ENCODE data around the gene ACBD6.
"Not testable (repeated sequence)": the region's sequence is repeated elsewhere in the genome, so short reads cannot be mapped to it uniquely, and the experiment has no call there.

ACBD6 gene

DNA sequence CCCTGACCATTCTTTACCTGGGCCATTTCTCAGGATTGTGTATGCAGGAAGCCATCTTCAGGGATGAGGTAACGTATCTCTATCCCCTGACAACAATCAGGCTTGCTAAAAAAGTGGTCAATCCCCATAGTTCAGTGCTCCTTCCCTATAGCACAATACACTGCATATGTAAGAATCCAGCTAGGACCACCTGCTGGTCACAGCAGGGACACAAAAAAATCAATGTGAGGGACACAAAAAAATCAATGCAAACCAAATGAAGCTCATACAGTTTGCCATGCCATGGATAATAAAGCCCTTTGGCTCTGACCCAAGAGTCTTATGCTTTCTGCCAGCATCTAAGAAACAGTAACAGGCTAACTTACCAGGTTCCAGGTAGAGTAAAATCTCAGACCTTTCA lies 16.3 kb downstream of the ACBD6 start:
- DNase-seq: no peak

DNA sequence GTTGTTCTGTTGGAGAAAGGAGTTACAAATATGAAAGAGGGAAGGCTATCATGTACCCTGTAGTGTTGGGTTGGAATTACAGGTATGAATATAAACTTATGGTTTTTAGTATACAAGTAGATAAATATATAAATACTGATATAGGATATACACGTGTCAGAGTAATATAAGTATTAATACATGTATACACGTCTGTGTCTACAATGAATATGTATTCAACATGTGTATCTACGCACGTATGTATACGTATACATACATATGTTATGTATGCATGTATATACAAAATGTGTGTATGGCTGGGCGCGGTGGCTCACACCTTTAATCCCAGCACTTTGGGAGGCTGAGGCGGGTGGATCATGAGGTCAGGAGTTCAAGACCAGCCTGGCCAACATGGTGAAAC lies 17.9 kb downstream of the ACBD6 start:
- no peak for DNase-seq

DNA sequence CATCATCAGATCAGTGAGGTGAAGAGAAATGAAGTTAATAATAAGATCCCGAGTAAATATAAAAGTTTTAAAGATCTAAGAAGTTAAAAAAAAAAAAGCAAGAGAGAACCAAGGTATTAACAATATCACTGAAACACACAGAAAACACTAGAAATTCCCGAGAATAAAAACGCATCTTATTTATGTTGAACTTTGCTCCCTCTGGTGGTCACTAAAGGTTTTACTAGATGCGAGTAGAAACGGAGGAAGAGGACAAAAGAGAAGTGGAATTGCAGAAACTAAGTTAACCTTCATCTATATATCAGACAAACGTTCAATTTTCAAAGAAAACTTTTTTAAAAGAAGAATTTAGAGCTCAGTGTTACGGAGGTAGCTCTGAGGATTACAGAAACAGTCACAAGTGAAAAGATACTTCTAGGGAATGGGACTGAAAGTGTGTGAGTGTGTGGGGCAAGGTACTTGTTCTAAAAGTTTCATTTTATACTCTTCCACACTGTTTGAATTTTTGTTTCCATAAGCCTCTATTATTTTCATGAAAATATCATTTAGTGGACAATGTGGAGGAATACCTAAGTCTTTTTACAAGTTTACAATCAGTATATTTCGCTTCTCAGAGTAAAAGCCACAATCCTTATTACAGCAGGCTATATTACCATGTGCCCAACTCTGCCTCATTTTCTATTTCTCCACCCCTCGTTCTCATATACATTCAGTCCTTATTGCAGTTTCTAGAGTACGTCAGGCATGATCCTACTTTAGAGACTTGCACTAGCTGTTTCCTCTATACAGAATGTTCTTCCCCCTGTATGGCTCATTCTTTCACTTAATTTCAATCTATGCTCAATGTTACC lies 19.7 kb downstream of the ACBD6 start:
- peak; percentile 47 for DNase-seq

DNA sequence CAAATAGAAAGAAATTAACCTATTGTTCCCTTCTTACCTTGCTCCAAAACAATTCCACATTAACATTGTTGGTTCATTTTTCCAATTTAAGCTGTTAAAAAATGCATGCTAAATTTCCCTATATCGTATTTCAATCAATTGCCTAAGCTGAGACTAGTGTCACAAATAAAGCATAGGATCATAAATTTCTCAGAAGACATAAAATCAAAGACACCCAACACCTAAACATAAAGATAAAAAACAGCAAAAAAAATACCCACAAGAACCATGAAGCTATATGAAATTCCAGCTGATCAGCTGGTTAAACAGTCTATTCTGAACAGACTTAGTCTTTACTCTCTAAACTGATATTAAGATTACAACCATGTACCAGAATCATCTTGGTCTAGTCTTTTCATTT lies 32.3 kb downstream of the ACBD6 start:
- no peak for DNase-seq

DNA sequence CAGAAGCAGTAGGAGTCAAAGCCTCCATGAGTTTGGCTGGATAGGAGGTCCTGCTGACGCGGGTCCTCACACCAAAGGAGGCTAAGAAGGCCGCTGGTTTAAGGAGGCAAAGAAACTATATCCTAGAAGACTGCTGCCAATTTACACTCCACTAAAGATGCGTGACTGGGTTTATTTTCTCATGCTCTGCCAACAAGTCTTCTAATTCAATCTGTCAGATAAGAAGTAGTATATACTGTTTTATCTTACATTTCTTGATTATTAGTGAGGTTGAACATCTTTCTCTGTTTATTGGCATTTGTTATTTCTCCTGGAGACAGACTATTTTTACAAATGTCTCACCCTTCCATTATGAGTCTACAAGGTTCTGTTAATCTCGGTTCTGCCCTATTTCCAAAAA lies 34.1 kb downstream of the ACBD6 start:
- DNase-seq: no peak

DNA sequence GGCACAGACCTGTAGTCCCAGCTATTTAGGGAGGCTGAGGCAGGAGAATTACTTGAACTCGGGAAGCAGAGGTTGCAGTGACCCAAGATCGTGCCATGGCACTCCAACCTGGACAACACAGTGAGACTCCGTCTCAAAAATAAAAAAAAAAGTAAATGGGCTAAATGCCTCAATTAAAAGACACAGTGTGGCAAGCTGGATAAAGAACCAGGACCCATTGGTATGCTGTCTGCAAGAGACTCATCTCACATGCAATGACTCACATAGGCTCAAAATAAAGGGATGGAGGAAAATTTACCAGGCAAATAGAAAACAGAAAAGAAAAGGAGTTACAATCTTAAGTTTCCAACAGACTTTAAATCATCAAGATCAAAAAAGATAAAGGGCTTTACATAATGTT lies 40.3 kb downstream of the ACBD6 start:
- peak; percentile 7 for DNase-seq

DNA sequence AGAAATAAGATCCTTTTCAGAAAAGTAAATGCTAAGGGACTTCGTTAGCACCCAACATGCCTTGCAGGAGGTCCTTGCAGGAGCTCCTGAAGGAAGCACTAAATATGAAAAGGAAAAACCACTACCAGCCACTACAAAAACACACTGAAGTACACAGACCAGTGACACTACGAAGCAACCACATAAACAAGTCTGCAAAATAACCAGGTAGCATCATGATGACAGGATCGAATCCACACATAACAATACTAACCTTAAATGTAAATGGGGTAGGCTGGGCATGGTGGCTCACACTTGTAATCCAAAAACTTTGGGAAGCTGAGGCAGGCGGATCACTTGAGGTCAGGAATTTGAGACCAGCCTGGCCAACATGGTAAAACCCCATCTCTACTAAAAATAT lies 40.7 kb downstream of the ACBD6 start:
- not testable (repeated sequence) for DNase-seq

DNA sequence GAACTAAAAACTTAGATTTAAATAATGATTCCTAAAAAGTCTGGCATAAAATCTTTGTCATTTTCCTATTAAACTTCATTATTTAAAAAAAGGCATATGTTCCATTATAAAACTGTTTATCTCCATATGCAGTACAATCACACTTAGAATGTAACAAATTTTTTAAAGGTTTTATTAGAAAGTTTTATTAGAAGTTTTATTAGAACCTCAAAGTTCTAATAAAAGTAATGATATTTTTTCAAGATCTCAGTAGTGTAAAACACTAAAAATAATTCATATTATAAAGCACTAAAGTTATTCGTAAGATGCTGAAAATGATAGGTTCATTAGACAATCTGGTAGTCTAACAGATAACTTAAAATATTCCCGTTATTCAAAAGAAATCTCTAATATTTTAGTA lies 43.6 kb downstream of the ACBD6 start:
- no peak for DNase-seq

DNA sequence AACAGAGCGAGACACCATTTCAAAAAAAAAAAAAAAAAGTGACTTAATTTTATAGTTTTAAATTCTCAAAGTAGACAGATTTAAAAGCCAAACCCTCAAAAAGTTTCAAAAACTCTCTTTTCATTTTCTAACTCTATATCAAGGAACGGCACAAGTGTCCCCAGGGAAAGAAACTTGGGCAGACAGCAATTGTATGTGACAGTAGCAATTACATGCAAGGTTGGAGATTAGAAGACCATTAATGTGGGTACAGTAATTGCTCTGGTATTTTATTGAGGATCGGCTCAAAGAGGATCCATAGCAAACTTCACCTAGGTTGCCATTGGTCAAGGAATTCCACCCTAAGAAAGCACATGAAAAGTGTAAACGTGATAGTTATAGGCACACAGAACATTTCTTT lies 46.2 kb downstream of the ACBD6 start:
- no peak for DNase-seq

DNA sequence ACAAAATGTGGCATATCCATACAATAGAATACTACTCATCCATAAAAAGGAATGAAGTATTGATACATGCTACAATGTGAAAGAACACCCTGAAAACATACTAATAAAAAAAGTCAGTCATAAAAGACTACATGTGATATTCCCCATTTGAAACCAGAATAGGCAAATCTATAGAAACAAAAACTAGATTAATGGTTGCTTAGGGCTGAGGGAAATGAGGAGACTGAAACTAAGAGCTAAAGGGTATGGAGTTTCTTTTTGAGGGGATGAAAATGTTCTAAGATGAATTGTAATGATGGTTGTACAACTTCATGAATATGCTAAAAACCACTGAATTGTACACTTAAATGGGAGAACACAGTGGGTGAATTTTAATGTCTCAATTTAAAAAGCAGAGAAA lies 50.9 kb downstream of the ACBD6 start:
- no peak for DNase-seq

DNA sequence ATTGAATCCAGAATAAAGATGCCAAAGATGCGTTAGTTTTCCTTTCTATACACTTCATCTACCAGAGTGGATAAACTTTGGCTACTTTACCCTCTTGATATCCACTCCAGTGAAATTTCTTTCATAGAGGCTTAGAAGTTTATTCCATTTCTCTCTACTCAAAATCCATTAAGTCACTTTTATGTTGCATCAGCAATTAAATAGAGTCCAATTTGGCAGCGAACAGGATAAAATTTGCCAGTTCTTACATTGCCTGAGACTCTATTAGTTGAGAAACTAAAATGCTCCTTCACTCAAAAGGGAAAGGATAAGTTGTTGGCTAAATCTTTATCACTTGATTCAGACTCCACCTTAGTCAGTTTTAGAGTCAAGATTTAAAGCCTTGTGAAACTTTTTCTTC lies 57.9 kb downstream of the ACBD6 start:
- no peak for DNase-seq

DNA sequence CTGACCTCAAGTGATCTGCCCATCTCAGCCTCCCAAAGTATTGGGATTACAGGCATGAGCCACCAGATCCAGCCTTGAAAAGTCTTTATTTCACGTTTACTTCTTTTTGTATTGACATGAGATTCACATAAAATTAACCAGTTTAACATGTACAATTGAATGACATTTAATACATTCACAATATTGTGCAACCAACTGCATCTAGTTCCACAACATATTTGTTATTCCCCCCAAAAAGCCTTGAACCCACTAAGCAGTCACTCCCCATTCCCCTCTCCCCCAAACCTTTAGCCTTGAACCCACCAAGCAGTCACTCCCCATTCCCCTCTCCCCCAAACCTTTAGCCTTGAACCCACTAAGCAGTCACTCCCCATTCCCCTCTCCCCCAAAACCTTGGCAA lies 62.0 kb downstream of the ACBD6 start:
- DNase-seq: no peak

DNA sequence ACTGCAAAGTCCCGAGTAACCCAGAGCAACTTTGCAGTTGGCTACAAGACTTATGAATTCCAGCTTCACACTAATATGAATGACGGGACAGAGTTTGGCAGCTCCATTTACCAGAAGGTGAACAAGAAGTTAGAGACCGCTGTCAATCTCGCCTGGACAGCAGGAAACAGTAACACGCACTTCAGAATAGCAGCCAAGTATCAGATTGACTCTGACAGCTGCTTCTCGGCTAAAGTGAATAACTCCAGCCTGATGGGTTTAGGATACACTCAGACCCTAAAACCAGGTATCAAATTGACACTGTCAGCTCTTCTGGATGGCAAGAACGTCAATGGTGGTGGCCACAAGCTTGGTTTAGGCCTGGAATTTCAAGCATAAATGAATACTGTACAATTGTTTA lies 66.8 kb downstream of the ACBD6 start:
- no peak for DNase-seq

DNA sequence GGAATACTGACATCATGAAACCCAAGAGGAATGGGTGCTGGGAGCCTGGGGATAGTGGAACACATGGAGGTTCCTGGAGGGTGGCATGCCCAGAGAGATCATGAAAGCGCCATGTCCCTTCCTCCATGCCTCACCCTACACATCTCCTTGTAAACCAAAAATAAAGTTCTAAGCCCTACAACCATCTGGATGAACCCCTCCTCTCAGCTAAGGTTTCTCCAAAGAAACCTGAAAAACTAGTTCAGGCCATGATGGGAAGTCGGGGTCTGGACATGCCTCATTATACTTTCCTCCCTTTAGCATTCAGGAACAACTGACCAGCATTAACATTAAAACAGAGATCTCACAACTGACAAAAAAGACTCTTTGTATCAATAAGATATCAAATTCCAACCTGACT lies 68.5 kb downstream of the ACBD6 start:
- no peak for DNase-seq

DNA sequence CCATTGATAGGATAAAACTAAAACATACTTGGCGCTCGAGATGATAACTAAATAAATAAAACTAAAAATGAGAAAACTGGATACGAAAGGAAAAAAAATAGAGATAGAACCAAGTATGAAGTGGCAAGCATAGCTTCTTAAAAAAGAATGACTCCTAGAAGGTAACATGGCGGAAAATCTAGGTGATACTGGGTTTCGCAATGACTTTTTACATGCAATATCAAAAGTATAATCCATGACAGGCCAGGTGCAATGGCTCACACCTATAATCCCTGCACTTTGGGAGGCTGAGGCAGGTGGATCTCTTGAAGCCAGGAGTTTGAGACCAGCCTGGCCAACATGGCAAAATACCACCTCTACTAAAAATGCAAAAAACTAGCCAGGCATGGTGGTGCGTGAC lies 70.7 kb downstream of the ACBD6 start:
- no peak for DNase-seq

DNA sequence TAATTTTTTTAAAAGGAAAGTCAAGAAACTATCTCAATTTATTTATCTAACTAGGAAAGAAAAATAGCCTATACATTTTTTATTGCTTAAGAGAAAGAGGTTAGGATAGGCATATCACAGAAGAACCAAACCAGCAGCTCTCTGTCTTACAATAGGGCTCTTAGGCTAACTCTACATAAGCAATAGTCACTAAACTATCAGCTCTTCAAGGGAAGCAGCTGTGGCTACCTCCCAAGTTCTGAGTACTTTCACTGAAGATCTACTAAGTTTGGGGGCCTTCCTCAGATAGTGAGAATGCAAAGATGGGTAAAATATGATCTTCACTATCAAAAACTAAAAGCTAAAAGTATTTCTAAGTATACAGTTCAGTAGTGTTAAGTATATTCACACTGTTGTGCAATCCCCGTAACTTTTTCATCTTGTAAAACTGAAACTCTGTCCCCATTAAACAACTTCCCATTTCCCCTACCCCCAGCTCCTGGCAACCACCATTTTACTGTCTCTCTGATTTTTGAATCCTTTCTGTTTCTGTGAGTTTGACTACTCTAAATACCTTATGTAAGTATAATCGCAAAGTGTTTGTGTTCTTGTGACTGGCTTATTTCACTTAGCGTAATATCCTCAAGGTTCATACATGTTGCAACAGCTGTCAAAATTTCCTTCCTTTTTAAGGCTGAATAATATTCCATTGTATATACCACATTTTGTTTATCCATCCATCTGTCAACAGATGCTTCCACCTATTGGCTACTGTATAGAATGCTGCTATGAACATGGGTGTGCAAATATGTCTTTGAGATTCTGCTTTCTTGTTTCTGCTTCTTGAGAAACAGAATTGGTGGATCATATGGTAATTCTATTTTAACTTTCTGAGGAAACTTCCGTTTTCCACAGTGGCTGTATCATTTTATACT lies 73.3 kb downstream of the ACBD6 start:
- no peak for DNase-seq

DNA sequence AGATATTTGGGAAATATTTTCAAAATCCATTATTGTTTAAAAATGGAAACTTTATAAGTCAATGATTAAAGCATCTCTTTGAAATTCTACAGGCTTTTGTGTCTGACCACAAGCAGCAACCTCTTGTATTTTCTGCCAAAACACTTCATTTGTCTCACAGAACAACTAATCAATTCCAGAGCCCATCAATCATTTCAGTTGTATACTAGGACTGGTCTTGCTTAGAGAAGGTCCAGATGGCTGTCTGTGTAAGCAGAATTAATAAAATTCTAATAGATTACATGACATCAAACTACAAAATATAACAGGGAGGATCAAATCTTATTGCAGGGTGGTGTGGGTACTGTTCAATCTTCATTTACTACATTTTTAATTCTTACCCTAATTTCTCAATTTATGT lies 76.4 kb downstream of the ACBD6 start:
- no peak for DNase-seq

DNA sequence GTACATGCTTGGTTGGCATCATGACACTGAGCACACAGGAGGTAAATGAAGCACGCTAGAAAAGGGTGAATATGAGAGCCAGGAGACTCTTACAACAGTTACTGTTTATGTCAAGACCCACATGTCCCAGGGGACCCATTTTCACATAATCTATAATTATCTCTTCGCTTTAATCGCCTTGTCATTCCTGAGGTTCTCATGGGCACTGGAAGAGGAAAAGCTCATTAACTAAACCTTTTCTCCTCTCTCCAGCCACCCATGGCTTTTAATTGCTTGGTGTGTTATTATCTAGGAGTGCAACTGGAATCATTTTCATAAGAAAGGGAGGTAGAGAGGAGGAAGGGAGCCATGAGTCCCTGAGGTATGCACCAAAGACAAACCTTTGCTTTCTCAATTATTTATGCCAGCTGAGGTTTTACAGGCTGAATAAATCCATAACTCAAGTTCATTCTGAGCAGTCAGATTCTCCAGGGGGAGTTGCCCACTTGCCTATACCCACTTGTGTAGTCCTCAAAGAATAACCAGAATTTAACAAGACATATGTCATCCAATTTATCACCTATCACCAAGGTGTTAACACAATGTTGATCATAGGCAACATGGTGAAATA lies 77.4 kb downstream of the ACBD6 start:
- DNase-seq: peak; percentile 31

DNA sequence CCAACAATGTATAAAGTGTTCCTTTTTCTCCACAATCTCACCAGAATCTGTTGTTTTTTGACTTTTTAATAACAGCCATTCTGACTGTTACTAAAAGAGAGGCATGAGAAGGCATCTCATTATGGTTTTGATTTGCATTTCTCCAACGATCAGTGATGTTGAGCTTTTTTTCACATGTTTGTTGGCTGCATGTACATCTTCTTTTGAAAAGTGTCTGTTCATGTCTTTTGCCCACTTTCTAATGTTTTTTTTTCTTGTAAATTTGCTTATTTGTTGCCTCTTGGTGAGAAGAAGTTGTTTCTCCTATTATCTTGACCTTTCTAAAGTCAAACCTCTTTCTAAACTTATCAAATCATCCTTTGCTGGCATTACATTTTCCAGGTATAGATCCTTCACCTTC lies 80.8 kb downstream of the ACBD6 start:
- DNase-seq: no peak

DNA sequence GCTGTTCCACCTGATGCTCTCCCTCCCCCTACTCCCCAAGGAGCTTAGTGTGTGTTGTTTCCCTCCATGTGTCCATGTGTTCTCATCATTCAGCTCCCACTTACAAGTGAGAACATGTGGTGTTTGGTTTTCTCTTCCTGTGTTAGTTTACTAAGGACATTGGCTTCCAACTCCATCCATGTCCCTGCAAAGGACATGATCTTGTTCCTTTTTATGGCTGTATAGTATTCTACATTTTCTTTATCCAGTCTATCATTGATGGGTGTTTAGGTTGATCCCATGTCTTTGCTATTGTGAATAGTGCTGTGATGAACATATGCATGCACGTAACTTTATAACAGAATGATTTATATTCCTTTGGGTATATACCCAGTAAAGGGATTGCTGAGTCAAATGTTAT lies 81.2 kb downstream of the ACBD6 start:
- DNase-seq: not testable (repeated sequence)

DNA sequence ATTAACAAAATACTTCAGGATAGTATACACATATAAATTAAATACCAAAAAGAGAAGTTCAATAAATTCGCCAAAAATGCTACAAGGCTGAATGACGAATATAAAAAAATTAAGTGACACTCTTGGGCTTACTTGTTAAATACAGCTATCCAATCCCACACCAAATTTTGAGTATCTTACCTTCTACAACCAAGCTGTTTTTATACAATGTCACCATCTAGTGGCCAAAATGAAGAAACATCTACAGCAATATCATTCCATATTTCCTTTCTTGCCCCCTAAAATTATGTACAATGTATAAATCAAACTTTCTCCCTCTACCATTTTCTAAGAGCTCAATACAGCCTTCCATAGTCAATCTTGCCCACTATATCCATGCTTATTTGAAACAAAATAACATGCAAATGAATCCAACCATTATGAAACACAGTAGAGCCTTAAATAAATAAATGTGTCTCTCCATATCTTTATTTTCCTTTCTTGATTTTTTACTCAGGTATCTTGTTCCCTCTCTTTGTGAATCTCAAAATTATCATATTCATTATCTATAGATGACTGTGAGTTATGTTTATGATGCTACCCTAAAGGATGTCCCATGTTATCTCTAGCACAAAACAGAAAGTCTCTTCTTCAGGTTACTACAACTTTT lies 86.3 kb downstream of the ACBD6 start:
- DNase-seq: peak; percentile 27

DNA sequence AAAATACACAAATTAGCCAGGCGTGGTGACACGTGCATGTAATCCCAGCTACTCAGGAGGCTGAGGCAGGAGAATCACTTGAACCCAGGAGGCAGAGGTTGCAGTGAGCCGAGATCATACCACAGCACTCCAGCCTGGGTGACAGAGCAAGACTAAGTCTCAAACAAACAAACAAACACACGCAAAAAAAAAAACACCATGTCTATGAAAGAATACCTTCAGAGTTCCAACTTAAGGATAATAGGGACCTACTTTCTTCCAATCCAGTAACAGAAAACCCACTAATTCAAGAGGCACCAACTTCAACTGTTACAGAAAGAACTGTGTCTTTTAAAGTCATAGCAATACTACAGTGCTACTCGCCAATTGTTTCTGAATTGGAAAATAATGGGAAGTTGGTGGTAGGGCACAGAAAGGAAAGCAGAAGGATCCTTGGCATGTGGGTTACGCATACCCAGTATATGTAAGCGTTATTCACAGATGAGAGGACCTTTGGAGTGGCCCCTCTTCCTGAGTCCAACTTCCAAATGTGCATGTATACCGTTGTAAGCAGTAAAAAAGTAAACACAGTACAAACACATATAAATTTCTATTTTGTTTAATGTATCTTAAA lies 87.0 kb downstream of the ACBD6 start:
- DNase-seq: no peak

DNA sequence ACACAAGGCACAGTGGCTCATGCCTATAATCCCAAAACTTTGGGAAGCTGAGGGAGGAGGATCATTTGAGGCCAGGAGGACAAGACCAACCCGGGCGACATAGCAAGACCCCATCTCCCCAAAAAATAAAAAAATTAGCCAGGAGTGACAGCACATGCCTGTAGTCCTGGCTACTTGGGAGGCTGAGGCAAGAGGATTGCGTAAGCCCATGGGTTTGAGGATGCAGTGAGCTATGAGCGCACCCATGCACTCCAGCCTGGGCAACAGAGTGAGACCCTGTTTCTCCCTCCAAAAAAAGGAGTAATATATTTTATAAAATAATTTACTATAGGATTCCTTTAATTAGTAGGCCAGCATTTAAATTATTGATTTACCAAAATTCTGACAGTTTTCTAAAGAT lies 89.8 kb downstream of the ACBD6 start:
- DNase-seq: no peak

Data from fibroblast of skin of right quadriceps (primary cell).